Measurements from ENCODE around the gene ZBTB24.
"Not testable (repeated sequence)": the region's sequence is repeated elsewhere in the genome, so short reads cannot be mapped to it uniquely, and the experiment has no call there.

The ZBTB24 gene

GRCh38 chr6:109471105-109471810 is 11.8 kb downstream of the ZBTB24 start:
- DNase-seq (ENCODE audit: low spot score), result no peak

DNA sequence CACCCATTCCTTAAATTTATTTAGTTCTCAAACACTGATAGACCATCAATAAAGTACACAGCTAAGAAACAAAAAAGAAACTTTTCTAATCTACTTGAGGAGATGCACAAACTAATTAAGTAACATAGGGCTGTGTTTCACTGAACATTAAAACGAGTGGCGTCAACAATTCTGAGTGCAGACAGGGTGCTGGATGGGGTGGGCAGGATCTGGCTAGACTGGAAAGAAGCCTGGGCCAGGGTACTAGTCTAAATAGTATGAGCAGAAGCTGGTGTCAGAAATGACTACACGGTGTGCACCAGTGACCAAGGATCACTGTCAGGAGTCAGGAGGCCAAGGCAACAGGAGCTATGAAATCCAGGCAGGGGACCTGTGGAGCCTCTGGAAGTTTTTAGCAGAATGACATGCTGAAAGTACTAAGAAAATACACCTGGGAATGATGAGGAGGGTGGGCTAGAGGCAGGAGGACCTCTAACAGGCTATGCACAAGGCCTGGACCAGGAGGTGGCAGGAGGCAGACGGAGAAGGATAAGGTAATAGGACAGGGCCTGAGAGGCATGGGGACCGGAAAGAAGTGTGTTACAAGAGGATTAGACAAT is 13.3 kb downstream of the ZBTB24 start:
- no peak for DNase-seq (ENCODE audit: low spot score)

GRCh38 chr6:109467696-109468095 is 15.3 kb downstream of the ZBTB24 start:
- DNase-seq (ENCODE audit: low spot score), result no peak

DNA sequence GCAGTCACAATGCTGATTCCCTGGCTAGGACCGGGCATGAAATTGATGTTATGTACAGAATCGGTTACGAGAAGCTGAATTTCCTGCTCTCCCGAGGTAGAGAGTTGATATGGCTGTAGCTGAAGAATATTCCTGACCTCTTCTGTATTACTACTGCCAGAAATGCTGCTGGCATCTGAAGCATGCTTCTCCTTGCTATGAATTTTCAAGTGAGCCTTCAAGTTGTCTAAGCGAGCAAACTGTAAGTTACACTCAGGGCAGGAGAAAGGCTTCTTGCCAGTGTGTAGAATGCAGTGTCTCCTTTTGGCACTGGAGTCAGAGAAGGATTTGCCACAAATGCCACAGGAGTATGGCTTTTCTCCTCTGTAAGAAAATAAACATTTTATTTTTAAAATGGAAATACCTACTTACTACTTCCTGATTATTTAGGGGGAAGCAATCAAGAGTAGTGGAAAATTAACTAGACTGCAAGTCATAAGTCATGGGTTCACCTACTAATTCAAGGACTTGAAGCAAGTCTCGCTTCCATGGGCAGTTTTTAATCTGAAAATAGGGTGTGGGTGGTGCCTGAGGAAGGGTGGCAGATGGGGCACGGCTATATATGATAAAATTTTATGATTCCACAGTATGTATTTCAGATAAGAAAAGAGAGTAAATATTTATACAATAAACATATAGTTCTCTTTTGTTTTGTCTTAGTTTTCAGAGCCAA is 16.7 kb downstream of the ZBTB24 start:
- DNase-seq (ENCODE audit: low spot score), result no peak

GRCh38 chr6:109465772-109466171 is 17.2 kb downstream of the ZBTB24 start:
- no peak for DNase-seq (ENCODE audit: low spot score)

DNA sequence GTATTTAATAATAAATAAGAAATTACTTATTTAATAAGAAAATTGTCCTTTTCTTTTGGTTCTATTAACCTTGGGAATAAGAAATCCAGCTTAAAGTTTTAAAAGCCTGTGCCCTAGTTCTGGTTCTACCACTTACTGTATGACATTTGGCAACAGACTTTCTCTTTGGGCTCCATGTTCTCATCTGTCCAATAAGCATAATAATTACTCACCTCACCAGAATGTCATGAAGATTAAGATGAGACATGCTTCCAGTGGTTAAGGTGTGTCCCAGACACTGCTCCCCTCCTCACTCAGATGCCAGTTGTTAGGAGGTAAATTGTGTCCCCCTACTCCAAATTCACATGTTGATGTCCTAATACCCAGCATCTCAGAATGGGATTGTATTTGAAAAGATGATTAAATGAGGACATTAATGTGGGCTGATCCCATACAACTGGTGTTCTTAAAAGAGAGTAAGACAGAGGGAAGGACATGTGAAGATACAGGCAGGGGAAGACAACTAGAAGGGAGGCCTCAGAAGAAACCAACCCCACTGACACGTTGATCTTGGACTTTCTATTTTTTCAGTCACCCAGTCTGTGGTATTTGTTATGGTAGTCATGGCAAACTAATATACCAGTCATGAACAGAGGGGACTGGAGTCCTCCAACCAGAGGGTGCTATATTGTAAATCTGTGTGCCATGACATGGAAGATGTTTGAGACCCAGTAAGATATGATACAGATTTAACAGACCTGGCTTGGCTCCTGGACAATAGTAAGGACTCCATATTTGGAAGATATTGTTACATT is 21.1 kb downstream of the ZBTB24 start:
- no peak for DNase-seq (ENCODE audit: low spot score)

DNA sequence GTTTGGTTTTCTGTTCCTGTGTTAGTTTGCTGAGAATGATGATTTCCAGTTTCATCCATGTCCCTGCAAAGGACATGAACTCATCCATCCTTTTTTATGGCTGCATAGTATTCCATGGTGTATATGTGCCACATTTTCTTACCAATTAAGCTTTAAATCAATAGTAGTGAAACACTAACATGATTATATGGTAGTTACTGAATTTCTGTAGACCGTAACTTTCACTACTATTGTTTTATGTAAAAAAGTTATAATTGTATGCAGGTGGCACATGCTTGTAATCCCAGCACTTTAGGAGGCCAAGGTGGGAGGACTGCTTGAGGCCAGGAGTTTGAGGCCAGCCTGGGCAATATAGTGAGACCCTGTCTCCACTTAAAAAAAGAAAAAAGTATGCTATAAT is 21.8 kb downstream of the ZBTB24 start:
- DNase-seq (ENCODE audit: low spot score), result not testable (repeated sequence)

- DNase-seq (ENCODE audit: low spot score), result no peak
These were observed 22.7 kb downstream of the ZBTB24 start for GRCh38 chr6:109460161-109460829.

DNA sequence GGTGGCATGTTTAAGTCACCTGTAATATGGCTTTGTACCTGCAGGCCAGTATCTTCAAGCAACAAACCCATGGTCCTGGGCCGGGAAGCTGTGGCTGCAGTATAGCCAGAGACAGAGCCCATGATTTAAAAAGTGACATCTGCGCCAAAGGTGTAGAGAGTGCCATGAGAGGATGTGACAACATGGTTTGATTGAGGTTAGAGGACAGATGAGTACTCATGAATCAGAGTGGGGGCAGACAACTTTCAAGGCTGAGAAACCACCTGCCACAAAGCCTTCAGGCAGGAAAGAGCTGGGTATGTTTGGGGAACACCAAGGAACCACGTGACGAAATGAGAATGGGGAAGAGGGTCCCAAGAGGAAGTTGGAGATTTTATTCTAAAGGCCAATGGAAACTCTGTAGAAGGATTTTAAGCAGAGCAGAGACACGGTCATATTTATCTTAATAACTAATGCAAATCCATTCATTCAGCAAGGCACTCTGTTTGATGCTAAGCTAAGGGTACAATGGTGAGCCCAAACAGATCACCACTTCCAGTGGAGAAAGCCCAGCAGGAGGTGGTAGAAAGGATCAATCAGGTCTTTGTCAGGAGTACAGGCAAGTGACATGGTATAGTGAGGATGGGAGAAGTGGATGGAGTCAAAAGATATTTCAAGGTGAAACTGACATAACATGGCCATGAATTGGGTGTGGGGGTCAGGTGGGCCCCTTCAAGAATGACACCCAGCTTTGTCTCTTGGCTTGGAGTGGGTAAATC is 24.1 kb downstream of the ZBTB24 start:
- peak; percentile 70 for DNase-seq (ENCODE audit: low spot score)

- DNase-seq (ENCODE audit: low spot score), result no peak
These were observed 25.4 kb downstream of the ZBTB24 start for GRCh38 chr6:109457562-109457996.

DNA sequence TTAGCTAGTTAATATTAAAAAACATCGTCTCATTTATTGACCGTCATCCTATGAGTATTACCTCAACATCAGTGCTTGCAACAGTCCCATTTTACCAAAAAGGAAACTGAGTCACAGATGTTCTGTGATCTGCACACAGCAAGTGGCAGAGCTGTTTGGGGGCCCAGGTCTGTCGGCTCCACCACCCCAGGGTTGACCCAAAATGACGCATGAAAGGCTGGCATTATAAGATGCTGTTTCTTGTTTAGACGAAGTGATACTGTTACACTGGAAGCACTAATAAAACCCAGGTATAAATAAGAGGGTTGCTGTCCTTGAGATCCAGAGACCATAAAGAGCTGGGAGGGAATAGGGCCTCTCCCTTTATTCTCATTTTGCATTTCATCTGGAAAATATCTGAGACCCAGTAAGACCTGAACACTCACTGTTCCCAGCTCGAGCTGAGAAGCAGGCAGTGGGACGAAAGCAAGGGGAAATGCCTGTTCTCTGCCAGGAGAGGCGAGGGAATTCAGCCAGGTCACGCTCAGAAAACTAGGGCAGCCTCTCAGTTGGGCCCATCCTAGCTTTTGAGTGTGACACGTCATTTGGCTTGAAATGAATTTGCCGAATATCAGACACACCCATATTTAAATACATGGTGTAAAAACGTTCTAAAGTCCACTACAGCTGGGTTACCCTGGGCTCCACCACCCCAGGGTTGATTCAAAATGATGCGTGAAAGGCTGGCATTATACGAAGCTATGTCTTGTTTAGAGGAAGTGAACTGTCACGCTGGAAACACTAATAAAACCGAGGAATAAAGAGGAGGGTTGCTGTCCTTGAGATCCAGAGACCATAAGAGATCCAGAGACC is 26.1 kb downstream of the ZBTB24 start:
- no peak for DNase-seq (ENCODE audit: low spot score)

DNA sequence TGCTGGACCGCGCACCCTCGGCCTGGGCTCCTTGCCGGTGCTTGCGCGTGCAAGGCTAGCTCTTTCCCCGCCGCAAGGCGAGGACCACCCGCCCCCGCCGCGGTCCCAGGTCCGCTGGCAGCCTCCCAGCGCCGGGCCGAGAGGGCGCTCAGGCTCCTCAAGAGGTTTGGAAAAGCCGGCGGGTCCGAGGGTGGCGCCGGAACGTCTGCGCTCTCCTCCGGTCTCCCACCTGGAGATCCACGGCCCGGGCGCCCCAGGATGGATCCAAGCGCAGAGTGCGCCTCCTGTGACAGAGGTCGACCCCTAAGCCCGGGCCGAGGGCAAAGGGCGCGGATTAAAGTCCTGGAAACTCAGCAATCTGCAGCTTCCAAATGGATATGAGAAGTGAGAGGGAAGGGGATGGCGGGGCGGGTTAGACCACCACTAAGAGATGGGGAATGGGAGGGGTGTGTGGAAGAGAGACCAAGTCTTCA is 26.9 kb downstream of the ZBTB24 start:
- DNase-seq (ENCODE audit: low spot score), result no peak

DNA sequence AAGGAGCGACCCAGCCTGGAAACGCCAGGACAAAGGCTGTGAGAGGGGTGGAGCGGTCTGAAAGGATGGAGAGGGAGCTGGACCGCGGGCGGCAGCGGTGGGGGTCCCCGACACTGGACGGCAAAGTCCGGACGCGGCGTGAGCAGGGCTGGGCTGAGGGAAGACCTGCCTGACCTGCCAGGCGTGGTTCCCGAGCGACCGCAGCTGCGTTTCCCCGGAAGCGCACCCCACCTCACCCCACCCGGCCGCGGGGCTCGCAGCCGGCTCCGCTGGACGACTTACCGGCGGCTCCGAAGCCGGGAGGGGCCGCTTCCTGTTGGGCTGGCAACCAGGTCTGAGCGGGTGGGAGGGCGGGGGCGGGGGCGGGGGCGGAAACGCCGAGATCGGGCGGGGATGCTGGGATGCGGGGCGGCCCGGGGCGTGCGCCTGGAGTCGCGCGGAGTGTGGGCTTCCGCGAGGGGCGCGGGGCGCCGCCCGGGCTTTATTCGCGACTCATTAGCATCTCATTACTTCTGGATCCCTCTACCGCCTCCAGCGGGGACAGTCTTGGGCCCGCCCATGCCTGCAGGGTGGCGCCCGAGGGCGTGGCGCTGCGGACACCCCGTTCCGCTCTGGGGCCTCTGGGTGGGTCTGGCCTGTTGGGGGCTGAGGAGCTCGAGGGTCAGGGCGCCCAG is 27.4 kb downstream of the ZBTB24 start, which contains the start of gene MICAL1:
TSS of gene MICAL1 (minus strand) at position 336 of the 674 bp plus-strand sequence. CDS start 1,576 bp downstream, outside the sequence.
- DNase-seq (ENCODE audit: low spot score), result peak; percentile 74

GRCh38 chr6:109454496-109455436 is 28.3 kb downstream of the ZBTB24 start:
- DNase-seq (ENCODE audit: low spot score), result peak; percentile 79

GRCh38 chr6:109453594-109454495 is 29.2 kb downstream of the ZBTB24 start:
- DNase-seq (ENCODE audit: low spot score), result no peak

DNA sequence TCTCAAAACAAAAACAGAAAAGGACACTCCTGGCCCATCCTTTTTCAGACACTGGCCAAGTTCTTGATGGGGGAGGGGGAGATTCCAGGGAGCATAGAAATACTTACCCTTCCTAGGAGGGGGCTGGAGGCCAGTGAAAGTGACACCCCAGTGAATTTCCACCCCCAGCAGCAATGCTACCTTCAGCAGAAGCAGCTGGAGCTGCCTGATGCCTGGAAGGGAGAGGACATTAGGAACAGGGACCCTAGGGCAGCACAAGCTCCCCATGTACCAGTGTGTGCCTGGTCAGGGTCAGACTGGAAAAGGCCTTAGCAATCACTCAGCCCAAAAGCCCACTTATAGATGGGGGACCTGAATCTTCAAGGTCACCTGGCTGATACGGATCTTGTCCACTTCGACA is 29.9 kb downstream of the ZBTB24 start:
- no peak for DNase-seq (ENCODE audit: low spot score)

GRCh38 chr6:109452181-109452580 is 30.8 kb downstream of the ZBTB24 start:
- no peak for DNase-seq (ENCODE audit: low spot score)

Data from activated CD4-positive, alpha-beta T cell treated with anti-CD3 and anti-CD28 coated beads, Interleukin-2, Interleukin-4, amounts not matched to agents 100 ng/mL and 50 ng/mL, durations not matched to agents 16 hours and 8 hours (primary cell).